Heart left ventricle (tissue), 16 donors: ENCODE measurements around the gene ZC3H18. TPM values are rescaled to one million over a fixed set of nuclear protein-coding genes. Genes with fewer than 3 reads are reported as not detected.
A peak's percentile ranks its signal among the peaks of the same experiment; 100 is the strongest.

Experiments
- ATAC-seq, 4 donors: fragments of 200-7000 bp; cut with Tn5 transposase; one replicate each; pipeline ENCODE4 v1.9.1; 2020 to 2022; ENCODE audit warnings: moderate library complexity in 4 of 4, mild to moderate bottlenecking in 3 of 4, moderate number of reproducible peaks in 1 of 4
- DNase-seq, 5 donors: peaks; one replicate each; pipeline ENCODE4 v3.0.0-alpha.2; 2020
- H3K27ac ChIP-seq, 12 donors: fragments of 200-600 bp; sonication (generic) in 4 of 12; one replicate each; pipeline versions ENCODE4 v1.5.0 to v1.8.0; 2016 to 2022; ENCODE audit warnings: mild to moderate bottlenecking in 2 of 12
- H3K27me3 ChIP-seq, 9 donors: fragments of 200-600 bp; sonication (generic) in 2 of 9; one replicate each; pipeline versions ENCODE4 v1.5.1 to v1.8.0; 2016 to 2022; ENCODE audit warnings: mild to moderate bottlenecking in 3 of 9
- H3K36me3 ChIP-seq, 9 donors: fragments of 200-600 bp; sonication (generic) in 2 of 9; one replicate each; pipeline versions ENCODE4 v1.5.0 to v1.8.0; 2018 to 2022; ENCODE audit warnings: mild to moderate bottlenecking in 2 of 9
- H3K4me1 ChIP-seq, 12 donors: fragments of 200-600 bp; sonication (generic) in 4 of 12; one replicate each; pipeline versions ENCODE4 v1.5.0 to v1.8.0; 2016 to 2022; ENCODE audit warnings: mild to moderate bottlenecking in 3 of 12
- H3K4me3 ChIP-seq, 12 donors: fragments of 200-600 bp; sonication (generic) in 4 of 12; one replicate each; pipeline versions ENCODE4 v1.5.0 to v1.8.0; 2017 to 2022; ENCODE audit warnings: mild to moderate bottlenecking in 9 of 12, moderate library complexity in 4 of 12
- H3K9me3 ChIP-seq, 12 donors: fragments of 200-600 bp; sonication (generic) in 4 of 12; one replicate each; pipeline versions ENCODE4 v1.5.0 to v1.8.0; 2016 to 2022; ENCODE audit warnings: mild to moderate bottlenecking in 1 of 12
- POLR2A ChIP-seq, 2 donors: fragments of 450-650 bp; IDR thresholded peaks; one replicate each; pipeline ENCODE4 v1.6.1; 2017; ENCODE audit warnings: antibody characterized with exemption in 2 of 2, mild to moderate bottlenecking in 2 of 2, moderate library complexity in 2 of 2
- WGBS, 4 donors: extraction: QIAGEN DNeasy Blood & Tissue Kit in 2 of 4; methylation state at CpG; one replicate each; pipeline versions ENCODE4 v1.1.5 to v1.1.7; 2013 to 2018; 5-methylcytosine and 5-hydroxymethylcytosine counted together
- intact Hi-C, 10 donors: fragments of 100-400 bp; cut with DNase I; formaldehyde crosslinking; loops; one replicate each; pipeline versions ENCODE4 v1.11.1 to v1.14.2; 2022
- polyA plus RNA-seq, 2 donors: library from polyadenylated mRNA; stranded (reverse); fragments of 200-250 nt; gene quantifications; one replicate each; pipeline ENCODE4 v1.2.3, GENCODE V29; 2013
- total RNA-seq, 9 donors: library from RNA; depleted of rRNA in 2 of 9; stranded (reverse); fragments of >200 nt in 2 of 9; fragmentation: NEBNext Ultra II Directional in 3 of 9; extraction: Animal tissue kit (Norgen Biotek cat#: 25700) in 3 of 9; gene quantifications; one replicate each; pipeline versions ENCODE4 v1.1.0 to v1.2.4, GENCODE V29; 2016 to 2023
- TF ChIP-seq, protein P1 (sequence below), 12 donors: fragments of 200-600 bp; sonication (generic) in 4 of 12; IDR thresholded peaks; one replicate each; pipeline versions ENCODE4 v1.5.0 to v1.8.0; 2018 to 2022; ENCODE audit warnings: antibody characterized with exemption in 12 of 12, mild to moderate bottlenecking in 5 of 12
- donor health status: ischemic (EF 13 %, LVEDD 7.1; RV severe dilation, severe dysfunction).
- donor health status: healthy with polysubstance abuse.
- donor health status: DM: no; HTN: yes; CAD: no.
- donor health status: DM: no; HTN: no; CAD: no.
- donor health status: ischemic (EF 25% LVEDD 6.9; RV normal size, moderate dysfunction).
- donor health status: ischemic (EF 25% LVEDD 5.7; RV mildly dilated, moderate dysfunction).
- donor health status: healthy.
- donor health status: DM: yes; HTN: yes; CAD: no.
- donor health status: ischemic (EF 35%, LVEDD 5.7; RV mildly dilated, moderate dysfunction).
- donor health status: nonischemic (EF 11% LVEDD 7.7; RV severe dilation, severe dysfunction).
- donor health status: DM: yes; HTN: yes; CAD: no.
- donor health status: PGD.
- donor health status: ischemic (EF 29% LVEDD 5.4; RV normal size, mild dysfunction).
- donor health status: nonischemic (EF 23%, LVEDD 6.1; RV moderate dilation, normal function).

Gene ZC3H18
- total and polyA plus RNA-seq, 11 donors: 8.4 to 28.4 (median 21.9) TPM

DNA sequence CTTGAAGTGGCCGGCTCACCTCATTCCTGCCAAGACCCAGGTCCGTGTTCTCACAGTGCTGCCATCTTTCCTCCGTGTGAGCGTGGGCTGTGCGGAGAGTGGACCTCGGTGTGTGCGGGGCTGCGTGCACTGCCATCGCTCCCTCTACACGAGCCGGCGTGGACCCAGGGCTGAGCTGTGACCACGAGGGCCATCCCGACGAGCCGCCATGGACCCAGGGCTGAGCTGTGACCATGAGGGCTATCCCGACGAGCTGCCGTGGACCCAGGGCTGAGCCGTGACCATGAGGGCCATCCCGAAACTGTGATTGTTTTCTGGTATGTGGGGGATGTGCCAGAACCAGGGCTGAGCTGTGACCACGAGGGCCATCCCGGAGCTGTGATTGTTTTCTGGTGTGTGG, 101.6 kb downstream of the ZC3H18 start:
- Histone ChIP-seq H3K27ac (peak overlapping the region in 2 of 12 donors; percentile 34 to 89), H3K27me3 (no peaks in the 10 kb centered on the region), H3K9me3 (no peaks in the 10 kb centered on the region), H3K4me3 (no peak overlapping the region), H3K36me3 (no peaks in the 10 kb centered on the region), H3K4me1 (peaks cover 0 to 46% (median 14%) of the 10 kb centered on the region in 12 donors)
- intact Hi-C loops: no loop called here
- peak in 1 of 4 donors; percentile 60 for ATAC-seq
- WGBS, 4 donors: 76 to 92% (median 81%) methylated on average over 14 to 23 of the region's 23 CpGs
- TF ChIP-seq, protein P1, sequence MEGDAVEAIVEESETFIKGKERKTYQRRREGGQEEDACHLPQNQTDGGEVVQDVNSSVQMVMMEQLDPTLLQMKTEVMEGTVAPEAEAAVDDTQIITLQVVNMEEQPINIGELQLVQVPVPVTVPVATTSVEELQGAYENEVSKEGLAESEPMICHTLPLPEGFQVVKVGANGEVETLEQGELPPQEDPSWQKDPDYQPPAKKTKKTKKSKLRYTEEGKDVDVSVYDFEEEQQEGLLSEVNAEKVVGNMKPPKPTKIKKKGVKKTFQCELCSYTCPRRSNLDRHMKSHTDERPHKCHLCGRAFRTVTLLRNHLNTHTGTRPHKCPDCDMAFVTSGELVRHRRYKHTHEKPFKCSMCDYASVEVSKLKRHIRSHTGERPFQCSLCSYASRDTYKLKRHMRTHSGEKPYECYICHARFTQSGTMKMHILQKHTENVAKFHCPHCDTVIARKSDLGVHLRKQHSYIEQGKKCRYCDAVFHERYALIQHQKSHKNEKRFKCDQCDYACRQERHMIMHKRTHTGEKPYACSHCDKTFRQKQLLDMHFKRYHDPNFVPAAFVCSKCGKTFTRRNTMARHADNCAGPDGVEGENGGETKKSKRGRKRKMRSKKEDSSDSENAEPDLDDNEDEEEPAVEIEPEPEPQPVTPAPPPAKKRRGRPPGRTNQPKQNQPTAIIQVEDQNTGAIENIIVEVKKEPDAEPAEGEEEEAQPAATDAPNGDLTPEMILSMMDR (IDR thresholded peaks at IDR 0.05): no peak
- TF ChIP-seq POLR2A (IDR thresholded peaks at IDR 0.05): no peak
- no peak for DNase-seq

- H3K27me3 ChIP-seq: no peaks in the 10 kb centered on the region
- H3K27ac ChIP-seq: peak overlapping the region in 7 of 12 donors; percentile 50 to 89 (median 70)
- ATAC-seq: peak in 3 of 4 donors; percentile 5 to 19 (median 13)
- no peak for DNase-seq
- intact Hi-C loops: no loop called here
- peaks cover 0 to 46% (median 14%) of the 10 kb centered on the region in 12 donors for H3K4me1 ChIP-seq
- no peak for TF ChIP-seq POLR2A (IDR thresholded peaks at IDR 0.05)
- TF ChIP-seq, protein P1 (IDR thresholded peaks at IDR 0.05): peak in 2 of 12 donors; percentile 9 to 13
- no peaks in the 10 kb centered on the region for H3K36me3 ChIP-seq
- 48 to 59% (median 57%) methylated on average over 11 of the region's 11 CpGs for WGBS, 4 donors
- no peaks in the 10 kb centered on the region for H3K9me3 ChIP-seq
- no peak overlapping the region for H3K4me3 ChIP-seq
These were observed 102.6 kb downstream of the ZC3H18 start for GRCh38 chr16:88672776-88673175.

DNA sequence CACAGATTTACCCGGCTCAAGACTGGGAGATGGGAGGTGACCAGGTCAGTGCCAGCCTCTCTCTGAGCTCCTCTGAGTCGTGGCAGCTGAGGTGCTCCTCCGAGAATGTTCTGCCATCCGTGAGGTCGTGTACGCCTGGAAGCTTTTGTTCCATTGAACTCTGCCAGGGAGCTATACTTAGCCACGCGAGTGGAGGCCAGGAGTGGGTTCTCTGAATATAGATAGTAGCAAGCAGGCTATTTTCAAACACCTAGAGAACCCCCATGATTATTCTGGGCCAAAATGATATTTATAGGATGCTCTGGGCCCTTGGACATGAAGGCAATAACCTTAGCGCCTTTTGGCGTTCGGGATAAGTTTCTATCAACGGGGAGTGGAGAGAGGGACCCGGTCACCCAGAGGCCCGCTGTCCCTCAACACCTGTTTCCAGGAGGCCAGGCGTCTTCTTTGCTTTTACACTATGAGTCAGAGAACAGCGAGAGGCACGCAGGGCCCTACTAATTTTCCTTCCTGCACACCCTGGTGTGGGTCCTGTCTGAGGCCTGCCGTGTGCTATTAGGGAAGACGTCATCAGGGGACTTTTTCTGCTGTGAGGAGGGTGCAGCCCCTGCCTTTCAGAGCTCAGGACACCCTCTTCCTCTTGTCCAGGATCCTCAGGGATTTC, 103.6 kb downstream of the ZC3H18 start:
- DNase-seq (peak in 3 of 5 donors; percentile 63 to 85 (median 84)), ATAC-seq (peak; percentile 87 to 91 (median 88))
- intact Hi-C loops: no loop called here
- no peaks in the 10 kb centered on the region for H3K9me3 ChIP-seq
- WGBS, 4 donors: 52 to 65% (median 59%) methylated on average over 19 of the region's 19 CpGs
- H3K27me3 ChIP-seq: peaks cover 0 to 9% (median 0%) of the 10 kb centered on the region in 9 donors
- peaks cover 0 to 50% (median 14%) of the 10 kb centered on the region in 12 donors for H3K4me1 ChIP-seq
- H3K27ac ChIP-seq: peak overlapping the region in 11 of 12 donors; percentile 2 to 89 (median 70)
- H3K4me3 ChIP-seq: no peak overlapping the region
- H3K36me3 ChIP-seq: peaks cover 0 to 10% (median 0%) of the 10 kb centered on the region in 9 donors
- no peak for TF ChIP-seq POLR2A (IDR thresholded peaks at IDR 0.05)
- TF ChIP-seq, protein P1 (IDR thresholded peaks at IDR 0.05): no peak

- H3K4me3 ChIP-seq: no peak overlapping the region
- H3K27ac ChIP-seq: peak overlapping the region in 1 of 12 donors; percentile 89
- no peak for ATAC-seq
- H3K27me3 ChIP-seq: peaks cover 0 to 11% (median 0%) of the 10 kb centered on the region in 9 donors
- WGBS, 4 donors: 72 to 82% (median 74%) methylated on average over 12 to 22 of the region's 22 CpGs
- no peak for DNase-seq
- peaks cover 0 to 50% (median 14%) of the 10 kb centered on the region in 12 donors for H3K4me1 ChIP-seq
- H3K9me3 ChIP-seq: no peaks in the 10 kb centered on the region
- no peak for TF ChIP-seq POLR2A (IDR thresholded peaks at IDR 0.05)
- TF ChIP-seq, protein P1 (IDR thresholded peaks at IDR 0.05): no peak
- intact Hi-C loops: no loop called here
- H3K36me3 ChIP-seq: peaks cover 0 to 13% (median 0%) of the 10 kb centered on the region in 9 donors
These were observed 106.5 kb downstream of the ZC3H18 start for GRCh38 chr16:88676502-88677242.
